ENCODE data around the gene KLHL26. TPM values are rescaled to one million over a fixed set of nuclear protein-coding genes. Genes with fewer than 3 reads are reported as not detected.

The KLHL26 gene
- total RNA-seq, 4 donors from 2014 or later = 13.4 to 20.2 (median 15.9) TPM

- no peaks in the 10 kb centered on the region for H3K36me3 ChIP-seq
- H3K4me3 ChIP-seq (replicated peaks in 1 of 3) = no peak overlapping the region
- no peaks in the 10 kb centered on the region for H3K4me1 ChIP-seq
- DNase-seq = no peak
- 77 to 96% methylated on average over 9 to 16 of the region's 25 CpGs for WGBS, 2 donors
- no peaks in the 10 kb centered on the region for H3K9me3 ChIP-seq
- intact Hi-C loops (cut with DNase I) = no loop called here
- no peaks in the 10 kb centered on the region for H3K27me3 ChIP-seq
- TF ChIP-seq CTCF (IDR thresholded peaks at IDR 0.05) = no peak
- TF ChIP-seq POLR2A (IDR thresholded peaks at IDR 0.05) = no peak
- no peak overlapping the region for H3K27ac ChIP-seq
These were observed 71.8 kb downstream of the KLHL26 start for GRCh38 chr19:18708452-18709231.

DNA sequence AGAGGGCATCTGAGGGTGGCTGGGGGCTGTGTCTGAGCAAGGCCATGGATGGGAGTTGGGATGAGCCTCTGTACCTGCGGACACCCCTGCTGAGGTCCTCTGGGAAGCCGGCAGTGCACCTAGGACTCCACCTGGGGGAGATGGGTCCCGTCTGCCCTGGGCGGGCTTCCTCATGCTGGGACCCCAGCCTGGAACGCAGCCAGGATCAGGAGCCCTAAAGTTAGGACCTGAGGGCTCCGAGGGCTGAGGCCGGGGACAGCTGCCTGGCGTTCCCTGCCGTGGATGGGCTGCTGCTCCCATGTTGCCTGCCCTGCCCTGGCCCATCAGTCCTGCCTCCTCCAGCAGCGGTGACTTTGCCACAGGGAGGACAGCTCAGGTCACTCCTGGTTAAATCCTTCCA lies 72.7 kb downstream of the KLHL26 start:
- 96 to 100% methylated on average over 1 to 9 of the region's 10 CpGs for WGBS, 2 donors
- H3K27ac ChIP-seq = no peak overlapping the region
- TF ChIP-seq CTCF (IDR thresholded peaks at IDR 0.05) (no peak), POLR2A (IDR thresholded peaks at IDR 0.05) (no peak)

DNA sequence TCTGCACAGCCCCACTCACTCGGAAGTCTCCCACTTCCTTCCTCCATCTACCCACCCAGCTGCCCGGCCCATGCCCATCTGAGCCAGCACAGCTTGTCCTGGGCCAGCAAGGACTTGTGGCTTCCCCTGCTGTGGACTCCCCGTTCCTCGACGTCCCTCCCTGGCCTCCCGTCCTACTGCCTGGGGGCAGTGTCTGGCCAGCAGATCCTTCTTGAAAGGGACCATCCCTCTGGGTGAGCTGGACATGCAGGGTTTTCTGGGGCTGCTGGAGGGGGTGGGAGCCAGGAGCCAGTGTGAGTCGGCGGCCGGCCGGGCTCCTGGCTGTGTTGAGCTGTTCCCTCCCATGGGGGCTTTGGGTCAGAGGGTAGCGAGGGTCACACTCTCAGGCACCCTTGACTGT lies 73.4 kb downstream of the KLHL26 start:
- intact Hi-C loops (cut with DNase I) = no loop called here
- no peak for DNase-seq
- no peaks in the 10 kb centered on the region for H3K4me1 ChIP-seq
- no peaks in the 10 kb centered on the region for H3K27me3 ChIP-seq
- H3K27ac ChIP-seq = no peak overlapping the region
- H3K9me3 ChIP-seq = no peaks in the 10 kb centered on the region
- no peaks in the 10 kb centered on the region for H3K36me3 ChIP-seq
- no peak overlapping the region for H3K4me3 ChIP-seq (replicated peaks in 1 of 3)
- WGBS, 2 donors = 80 to 82% methylated on average over 11 of the region's 11 CpGs
- TF ChIP-seq POLR2A (IDR thresholded peaks at IDR 0.05) (no peak), CTCF (IDR thresholded peaks at IDR 0.05) (no peak)

More for the DNA sequence above, 72.7 kb downstream of the KLHL26 start:
- H3K36me3 ChIP-seq = no peaks in the 10 kb centered on the region
- DNase-seq = no peak
- intact Hi-C loops (cut with DNase I) = no loop called here
- no peaks in the 10 kb centered on the region for H3K4me1 ChIP-seq
- no peaks in the 10 kb centered on the region for H3K9me3 ChIP-seq
- H3K27me3 ChIP-seq = no peaks in the 10 kb centered on the region
- H3K4me3 ChIP-seq (replicated peaks in 1 of 3) = no peak overlapping the region

GRCh38 chr19:18710996-18711751 lies 74.3 kb downstream of the KLHL26 start:
- WGBS, 2 donors = 80 to 85% methylated on average over 19 to 23 of the region's 28 CpGs
- no peak overlapping the region for H3K27ac ChIP-seq
- intact Hi-C loops (cut with DNase I) = no loop called here

More at GRCh38 chr19:18710996-18711751, 74.3 kb downstream of the KLHL26 start:
- Histone ChIP-seq H3K36me3 (no peaks in the 10 kb centered on the region), H3K4me3 (replicated peaks in 1 of 3) (no peak overlapping the region), H3K9me3 (no peaks in the 10 kb centered on the region), H3K4me1 (no peaks in the 10 kb centered on the region), H3K27me3 (no peaks in the 10 kb centered on the region)
- no peak for TF ChIP-seq CTCF (IDR thresholded peaks at IDR 0.05)
- DNase-seq = no peak

Measured in thyroid gland (tissue), 4 donors.